H1 (cell line): ENCODE results near the gene ATP5F1E. TPM values are rescaled to one million over a fixed set of nuclear protein-coding genes. Genes with fewer than 3 reads are reported as not detected.

ENCODE experiments used
- CTCF ChIA-PET: fragments of 300-600 bp; sonication (Branson Sonifier 250); formaldehyde crosslinking; loops from one replicate; lab custom pipeline; 2021; ENCODE audit not compliant: partially characterized antibody; lab: Charles Lee
- POLR2A ChIA-PET: fragments of 300-600 bp; sonication (Branson Sonifier 250); formaldehyde crosslinking; loops from one replicate; lab custom pipeline; 2021; ENCODE audit warnings: inconsistent platforms; ENCODE audit not compliant: partially characterized antibody; lab: Charles Lee
- DNase-seq, 2 experiments: peaks; one replicate each; pipeline versions ENCODE4 v3.0.0 to v3.0.0-alpha.2; 2010 to 2022; ENCODE audit warnings: low spot score in 2 of 2, low read depth in 1 of 2, mixed read lengths in 1 of 2
- FAIRE-seq: peaks from 2 replicates; lab custom pipeline; 2011; peaks lifted over from hg19 to GRCh38; lab: Jason Lieb, UNC
- H2AFZ ChIP-seq: 2 replicates; pipeline ENCODE4 v1.8.1; 2012; ENCODE audit warnings: low read length, inconsistent platforms
- H2AK5ac ChIP-seq: 2 replicates; pipeline ENCODE4 v1.6.1; 2013; ENCODE audit warnings: low read depth, low read length
- H2BK120ac ChIP-seq: replicated peaks from 2 replicates; pipeline ENCODE3; 2013; ENCODE audit warnings: low read depth, low read length, inconsistent platforms
- H2BK12ac ChIP-seq: 2 replicates; pipeline ENCODE4 v1.6.1; 2013; ENCODE audit warnings: low read depth, low read length
- H2BK15ac ChIP-seq: 2 replicates; pipeline ENCODE4 v1.6.1; 2013; ENCODE audit warnings: low read length
- H2BK20ac ChIP-seq: 2 replicates; pipeline ENCODE4 v1.6.1; 2013; ENCODE audit warnings: low read length
- H2BK5ac ChIP-seq: 2 replicates; pipeline ENCODE4 v1.6.1; 2013; ENCODE audit warnings: low read depth, low read length
- H3K14ac ChIP-seq: 2 replicates; pipeline ENCODE4 v1.6.1; 2013; ENCODE audit warnings: inconsistent platforms; ENCODE audit not compliant: insufficient read length
- H3K18ac ChIP-seq: 2 replicates; pipeline ENCODE4 v1.6.1; 2013; ENCODE audit warnings: low read length; ENCODE audit errors: extremely low read depth
- H3K23ac ChIP-seq: 2 replicates; pipeline ENCODE4 v1.6.1; 2013; ENCODE audit warnings: inconsistent platforms; ENCODE audit not compliant: insufficient read length
- H3K23me2 ChIP-seq: 2 replicates; pipeline ENCODE4 v1.6.1; 2013; ENCODE audit warnings: low read depth, low read length
- H3K27ac ChIP-seq: 2 replicates; pipeline ENCODE4 v1.6.1; 2011; ENCODE audit warnings: low read depth, low read length, inconsistent platforms
- H3K27me3 ChIP-seq, 4 experiments: replicated peaks in 1 of 4; 1 replicate in 1 of 4; 2 replicates in 3 of 4; pipeline versions ENCODE4 v1.6.1 to v1.8.1; 2011 to 2013; ENCODE audit warnings: low read length in 3 of 4, mild to moderate bottlenecking in 3 of 4, inconsistent platforms in 2 of 4, mixed read lengths in 2 of 4, moderate library complexity in 1 of 4; ENCODE audit not compliant: control insufficient read depth in 3 of 4, insufficient read depth in 3 of 4; ENCODE audit errors: extremely low read depth in 1 of 4
- H3K36me3 ChIP-seq, 4 experiments: 2 replicates each; pipeline versions ENCODE4 v1.6.1 to v1.8.1; 2011 to 2013; ENCODE audit warnings: mild to moderate bottlenecking in 4 of 4, low read length in 3 of 4, moderate library complexity in 2 of 4, control low read depth in 1 of 4, inconsistent platforms in 1 of 4; ENCODE audit not compliant: insufficient read depth in 4 of 4, control insufficient read depth in 2 of 4
- H3K4ac ChIP-seq: replicated peaks from 2 replicates; pipeline ENCODE3; 2013; ENCODE audit warnings: low read length, low read depth, mixed read lengths, inconsistent platforms; ENCODE audit not compliant: insufficient read length
- H3K4me1 ChIP-seq, 4 experiments: replicated peaks in 1 of 4; 1 replicate in 1 of 4; 2 replicates in 3 of 4; pipeline versions ENCODE4 v1.6.1 to v1.8.1; 2011 to 2013; ENCODE audit warnings: low read length in 3 of 4, inconsistent platforms in 2 of 4, mixed read lengths in 1 of 4; ENCODE audit not compliant: insufficient read depth in 4 of 4, control insufficient read depth in 3 of 4
- H3K4me2 ChIP-seq, 2 experiments: 2 replicates each; pipeline versions ENCODE4 v1.6.1 to v1.8.1; 2011 to 2013; ENCODE audit warnings: low read depth in 2 of 2, low read length in 2 of 2, control low read depth in 1 of 2, inconsistent platforms in 1 of 2, mild to moderate bottlenecking in 1 of 2; ENCODE audit not compliant: insufficient read depth in 1 of 2
- H3K4me3 ChIP-seq, 4 experiments: fragments of 200-600, 300-600 bp in 1 of 4; sonication (generic), shearing (Covaris generic), sonication (Bioruptor Twin) in 1 of 4; 2 replicates each; pipeline versions ENCODE4 v1.5.1 to v1.8.1; 2011 to 2016; ENCODE audit warnings: low read length in 4 of 4, low read depth in 3 of 4, control low read depth in 2 of 4, inconsistent platforms in 2 of 4, mild to moderate bottlenecking in 2 of 4, mixed read lengths in 1 of 4, moderate library complexity in 1 of 4; ENCODE audit not compliant: insufficient read depth in 2 of 4; ENCODE audit errors: extremely low read depth in 1 of 4
- H3K56ac ChIP-seq: replicated peaks from 2 replicates; pipeline ENCODE3; 2013; ENCODE audit warnings: low read depth, mild to moderate bottlenecking, mixed read lengths, low read length, inconsistent platforms; ENCODE audit not compliant: insufficient read length
- H3K79me1 ChIP-seq: 2 replicates; pipeline ENCODE4 v1.6.1; 2013; ENCODE audit warnings: low read depth, low read length, control low read depth
- H3K79me2 ChIP-seq, 2 experiments: 2 replicates each; pipeline versions ENCODE4 v1.6.1 to v1.8.1; 2012 to 2013; ENCODE audit warnings: low read length in 2 of 2, mild to moderate bottlenecking in 2 of 2, inconsistent platforms in 1 of 2; ENCODE audit not compliant: insufficient read depth in 2 of 2, control insufficient read depth in 1 of 2
- H3K9ac ChIP-seq, 4 experiments: replicated peaks in 1 of 4; 1 replicate in 1 of 4; 2 replicates in 3 of 4; pipeline versions ENCODE4 v1.6.1 to v1.8.1; 2011 to 2013; ENCODE audit warnings: low read depth in 3 of 4, low read length in 3 of 4, control low read depth in 2 of 4, mild to moderate bottlenecking in 2 of 4, moderate library complexity in 2 of 4, inconsistent platforms in 1 of 4; ENCODE audit errors: extremely low read depth in 1 of 4
- H3K9me3 ChIP-seq, 2 experiments: 2 replicates each; pipeline versions ENCODE4 v1.6.1 to v1.8.1; 2012 to 2013; ENCODE audit warnings: mild to moderate bottlenecking in 2 of 2, moderate library complexity in 2 of 2, control low read depth in 1 of 2, inconsistent platforms in 1 of 2, low read depth in 1 of 2, low read length in 1 of 2, mixed read lengths in 1 of 2; ENCODE audit not compliant: insufficient read depth in 2 of 2
- H4K20me1 ChIP-seq, 2 experiments: replicated peaks in 1 of 2; 2 replicates each; pipeline versions ENCODE3 to v1.8.1; 2011 to 2013; ENCODE audit warnings: inconsistent platforms in 2 of 2, low read length in 2 of 2, mild to moderate bottlenecking in 1 of 2; ENCODE audit not compliant: insufficient read depth in 2 of 2, control insufficient read depth in 1 of 2
- H4K5ac ChIP-seq: 2 replicates; pipeline ENCODE4 v1.6.1; 2013; ENCODE audit warnings: low read length, low read depth, mixed read lengths, inconsistent platforms; ENCODE audit not compliant: insufficient read length
- H4K8ac ChIP-seq: 2 replicates; pipeline ENCODE4 v1.8.0; 2013; ENCODE audit warnings: mild to moderate bottlenecking, moderate library complexity, low read length, inconsistent platforms; ENCODE audit not compliant: insufficient read depth; ENCODE audit errors: extremely low read depth
- H4K91ac ChIP-seq: replicated peaks from 2 replicates; pipeline ENCODE3; 2013; ENCODE audit warnings: low read length, mixed read lengths, inconsistent platforms; ENCODE audit not compliant: insufficient read length
- CBX5 ChIP-seq: fragments of 300-800, 300-1000 bp; sonication (generic); IDR thresholded peaks from 2 replicates; pipeline ENCODE4 v1.7.1; 2016; ENCODE audit warnings: antibody characterized with exemption, low read length, low read depth
- CHD2 ChIP-seq: IDR thresholded peaks from 2 replicates; pipeline ENCODE4 v1.6.1; 2012; ENCODE audit warnings: low read length, improper control_type of control experiment
- NANOG ChIP-seq: IDR thresholded peaks from 2 replicates; pipeline ENCODE4 v1.6.1; 2011; ENCODE audit warnings: low read length, low read depth, mild to moderate bottlenecking, inconsistent platforms; ENCODE audit not compliant: insufficient read depth, poor library complexity, severe bottlenecking
- POU5F1 ChIP-seq: IDR thresholded peaks from 2 replicates; pipeline ENCODE4 v1.6.1; 2011; ENCODE audit warnings: low read depth, mild to moderate bottlenecking, low read length, moderate library complexity
- RBBP5 ChIP-seq: IDR thresholded peaks from 2 replicates; pipeline ENCODE4 v1.7.1; 2012; ENCODE audit warnings: low read depth, mild to moderate bottlenecking, inconsistent platforms, low read length, moderate library complexity, borderline replicate concordance
- RFX5 ChIP-seq: IDR thresholded peaks from 2 replicates; pipeline ENCODE4 v1.6.1; 2011; ENCODE audit warnings: low read depth, low read length, improper control_type of control experiment, borderline replicate concordance
- SAP30 ChIP-seq: fragments of 300-600 bp; sonication (generic); IDR thresholded peaks from 2 replicates; pipeline ENCODE4 v1.7.1; 2012; ENCODE audit warnings: low read length, moderate library complexity, mild to moderate bottlenecking, inconsistent platforms; ENCODE audit not compliant: insufficient read depth, insufficient replicate concordance
- WGBS, 2 experiments: shearing (Covaris generic) in 1 of 2; methylation state at CpG; one replicate each; pipeline versions ENCODE4 v1.1.6 to v1.1.7; 2013 to 2015; ENCODE audit warnings: low lambda C conversion rate in 2 of 2, mixed read lengths in 2 of 2, inconsistent platforms in 1 of 2, low coverage in 1 of 2, missing lambda C conversion rate in 1 of 2; ENCODE audit not compliant: insufficient replicate concordance in 2 of 2, insufficient coverage in 1 of 2, insufficient read length in 1 of 2; ENCODE audit errors: extremely low coverage in 1 of 2, missing lambda C conversion rate in 1 of 2; 5-methylcytosine and 5-hydroxymethylcytosine counted together
- long read RNA-seq, 2 experiments: library from RNA in 1 of 2; library from capped mRNA in 1 of 2; stranded (forward); transcript quantifications; one replicate each; pipeline ENCODE4 v2.0.0, GENCODE V29; 2021; ENCODE audit warnings: inconsistent platforms in 1 of 2
- polyA minus RNA-seq, 3 experiments: library from RNA; depleted of rRNA, polyadenylated mRNA; stranded (reverse); fragments of >200 nt; gene quantifications; 1 replicate in 2 of 3; 2 replicates in 1 of 3; pipeline ENCODE4 v1.2.3, GENCODE V29; 2011
- polyA plus RNA-seq, 7 experiments: library from polyadenylated mRNA; depleted of rRNA in 3 of 7; stranded (reverse) in 5 of 7; unstranded in 2 of 7; fragments of >200 nt in 5 of 7; fragments of 200-250 nt in 2 of 7; gene quantifications; 1 replicate in 5 of 7; 2 replicates in 1 of 7; 4 replicates in 1 of 7; pipeline versions ENCODE4 v1.2.1 to v1.2.3, GENCODE V29; 2011 to 2013; ENCODE audit warnings: missing spikeins in 2 of 7, mixed read lengths in 2 of 7
- total RNA-seq: library from RNA; stranded (reverse); fragmentation: NEBNext Ultra II Directional; extraction: Animal tissue kit (Norgen Biotek cat#: 25700); gene quantifications from 2 replicates; pipeline ENCODE4 v1.2.1, GENCODE V29; 2021

ATP5F1E gene
- total RNA-seq: 45.5 and 47.8 TPM in 2 replicates
- 12.1 and 15.7 TPM in 2 replicates for polyA plus RNA-seq (2011; rRNA removed)
- polyA plus RNA-seq (2011; cell fraction: cytosol; rRNA removed): 23.4 TPM
- 9.1 TPM for polyA plus RNA-seq (2011; cell fraction: nucleus; rRNA removed)
- polyA plus RNA-seq (2012, experiment 1 of 2): 44.3 to 62.7 TPM (median 56.7 TPM) in 4 replicates
- 7.3 TPM for polyA plus RNA-seq (2012, experiment 2 of 2)
- 55.2 TPM for polyA plus RNA-seq (2013, experiment 1 of 2)
- polyA plus RNA-seq (2013, experiment 2 of 2): 53.9 TPM
- 3.9 and 4.2 TPM in 2 replicates for polyA minus RNA-seq (2011; rRNA and poly(A)+ RNA removed)
- polyA minus RNA-seq (2011; cell fraction: cytosol; rRNA and poly(A)+ RNA removed): 12.0 TPM
- 14.7 TPM for polyA minus RNA-seq (2011; cell fraction: nucleus; rRNA and poly(A)+ RNA removed)
- long read RNA-seq, experiment 1, transcript ATP5F1E-201 (3 exons, 3,665 nt): major isoform, 342 of 348 reads
- long read RNA-seq, experiment 1, partial matches to known transcripts: 6 of 348 reads
- long read RNA-seq, experiment 1, other reads (novel, unspliced or antisense): 0 of 348 reads
- long read RNA-seq, experiment 2, partial matches to known transcripts: 0 of 6 reads
- long read RNA-seq, experiment 2, other reads (novel, unspliced or antisense): 1 of 6 reads

- DNase-seq (peak; percentile 50 to 94), FAIRE-seq (no peak)
- Histone ChIP-seq H3K79me2 (peaks cover 6 to 13% of the 10 kb centered on the region in 2 experiments; a peak in 3 of 4 replicates), H2AK5ac (no peak within 1 kb of the TSS; the same call in 1 of the 2 replicates), H4K8ac (peak within 1 kb of the TSS; percentile 99), H3K56ac (peak within 1 kb of the TSS; percentile 77), H4K5ac (peak within 1 kb of the TSS; percentile 91), H3K27me3 (peaks cover 0 to 9% (median 3%) of the 10 kb centered on the region in 4 experiments; a peak in 2 of 7 replicates), H4K91ac (peak within 1 kb of the TSS; percentile 51), H2BK120ac (no peak within 1 kb of the TSS), H3K4me3 (peak within 1 kb of the TSS; percentile 84 to 93 (median 89)), H3K14ac (no peak within 1 kb of the TSS), H3K18ac (peak within 1 kb of the TSS; percentile 81; the same call in 1 of the 2 replicates), H3K4me1 (peaks cover 0 to 6% (median 1%) of the 10 kb centered on the region in 4 experiments; a peak in 3 of 7 replicates), H2AFZ (no peak within 1 kb of the TSS; the same call in 1 of the 2 replicates), H2BK5ac (peak within 1 kb of the TSS; percentile 79; the same call in 1 of the 2 replicates), H3K36me3 (peaks cover 2 to 59% (median 19%) of the 10 kb centered on the region in 4 experiments; a peak in 5 of 8 replicates), H3K9me3 (no peaks in the 10 kb centered on the region), H3K79me1 (peaks cover 2% of the 10 kb centered on the region), H4K20me1 (peaks cover 9 to 11% of the 10 kb centered on the region in 2 experiments), H3K27ac (peak within 1 kb of the TSS; percentile 70), H3K4me2 (peak within 1 kb of the TSS; percentile 84 to 87), H3K9ac (peak within 1 kb of the TSS; percentile 64 to 90 (median 88)), H2BK12ac (no peak within 1 kb of the TSS; the same call in 1 of the 2 replicates), H3K4ac (peak within 1 kb of the TSS; percentile 65), H2BK20ac (no peak within 1 kb of the TSS), H3K23ac (no peak within 1 kb of the TSS), H3K23me2 (peaks cover 5% of the 10 kb centered on the region), H2BK15ac (no peak within 1 kb of the TSS; the same call in 1 of the 2 replicates)
- 1% methylated on average over 63 of the region's 86 CpGs; no CpG with 5 or more reads in 1 of the 2 experiments for WGBS, 2 experiments
- ChIA-PET CTCF (interaction anchor here (0.6 to 2.2 kb wide), 11 partner anchors 17 to 461 kb away, joined by 3 to 8 read pairs (median 4); no protein-coding TSS in a partner anchor), POLR2A (interaction anchor here (0.6 to 3.1 kb wide), 24 partner anchors 9 to 380 kb away, joined by 3 to 28 read pairs (median 4); partner anchors contain the start of gene PRELID3B)
- TF ChIP-seq RFX5: no peak
- TF ChIP-seq NANOG: no peak
- 0 out of 2 replicates have a peak, but pooled peaks have one; percentile 72 for TF ChIP-seq RBBP5
- TF ChIP-seq CHD2: no peak
- TF ChIP-seq SAP30: no peak
- TF ChIP-seq CBX5: no peak
- TF ChIP-seq POU5F1: no peak
Observed at GRCh38 chr20:59032023-59032712, at the start of gene ATP5F1E. ATP5F1E (minus strand) TSS chr20:59032335; CDS start chr20:59032251, 84 bp downstream.
